Endothelial cell of umbilical vein (primary cell): Measurements from ENCODE around the gene LRRC14B.

ENCODE experiments used
- EZH2 ChIP-seq: IDR thresholded peaks from 2 replicates; pipeline ENCODE4 v1.6.1; 2012; ENCODE audit warnings: borderline replicate concordance, low read depth, mild to moderate bottlenecking, moderate library complexity, low read length, inconsistent platforms; ENCODE audit not compliant: severe bottlenecking
- FOS ChIP-seq: IDR thresholded peaks from 2 replicates; pipeline ENCODE4 v1.6.1; 2011; ENCODE audit warnings: mild to moderate bottlenecking, low read length, moderate library complexity, borderline replicate concordance; ENCODE audit not compliant: insufficient read depth
- JUN ChIP-seq: IDR thresholded peaks from 2 replicates; pipeline ENCODE4 v1.6.1; 2011; ENCODE audit warnings: borderline replicate concordance, low read depth; ENCODE audit not compliant: insufficient read length, insufficient read depth
- POLR2A ChIP-seq: IDR thresholded peaks from 2 replicates; pipeline ENCODE4 v1.6.1; 2012; ENCODE audit warnings: low read depth, mild to moderate bottlenecking, control low read depth, low read length
- POLR2AphosphoS5 ChIP-seq: IDR thresholded peaks from 2 replicates; pipeline ENCODE4 v1.6.1; 2012; ENCODE audit warnings: low read depth, mild to moderate bottlenecking, control low read depth, low read length, moderate library complexity; ENCODE audit not compliant: insufficient read depth
- TF ChIP-seq, protein P1 (sequence below), 2 donors: IDR thresholded peaks; 1 replicate in 1 of 2; 2 replicates in 1 of 2; pipeline ENCODE4 v1.5.1; 2011; ENCODE audit warnings: low read length in 2 of 2, mild to moderate bottlenecking in 2 of 2, moderate library complexity in 2 of 2, control low read depth in 1 of 2, inconsistent platforms in 1 of 2, low read depth in 1 of 2; ENCODE audit not compliant: insufficient read depth in 1 of 2; ENCODE audit errors: extremely low read depth in 1 of 2
- TF ChIP-seq, protein P2 (sequence below): IDR thresholded peaks from 2 replicates; pipeline ENCODE4 v1.6.1; 2011; ENCODE audit not compliant: insufficient read depth, insufficient read length

DNA sequence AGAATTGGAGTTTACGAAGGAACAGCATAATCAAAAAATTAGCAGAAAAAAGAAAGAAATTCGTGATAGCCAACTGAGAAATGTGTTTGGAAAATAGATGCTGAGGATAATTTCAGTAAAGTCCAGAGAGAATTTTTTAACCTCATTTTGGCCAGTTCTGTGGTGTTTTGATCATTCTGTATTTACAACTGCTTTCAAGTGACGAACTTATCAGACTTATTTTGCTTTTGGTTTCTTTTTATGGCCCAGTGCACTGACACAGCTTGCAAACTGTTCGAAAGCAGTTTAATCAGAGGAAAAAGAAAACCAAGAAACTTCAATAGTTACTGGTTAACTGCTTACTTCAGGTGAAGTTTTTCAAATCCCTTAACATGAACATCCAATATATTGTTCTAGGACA, 28.7 kb downstream of the LRRC14B start:
- TF ChIP-seq, protein P1, sequence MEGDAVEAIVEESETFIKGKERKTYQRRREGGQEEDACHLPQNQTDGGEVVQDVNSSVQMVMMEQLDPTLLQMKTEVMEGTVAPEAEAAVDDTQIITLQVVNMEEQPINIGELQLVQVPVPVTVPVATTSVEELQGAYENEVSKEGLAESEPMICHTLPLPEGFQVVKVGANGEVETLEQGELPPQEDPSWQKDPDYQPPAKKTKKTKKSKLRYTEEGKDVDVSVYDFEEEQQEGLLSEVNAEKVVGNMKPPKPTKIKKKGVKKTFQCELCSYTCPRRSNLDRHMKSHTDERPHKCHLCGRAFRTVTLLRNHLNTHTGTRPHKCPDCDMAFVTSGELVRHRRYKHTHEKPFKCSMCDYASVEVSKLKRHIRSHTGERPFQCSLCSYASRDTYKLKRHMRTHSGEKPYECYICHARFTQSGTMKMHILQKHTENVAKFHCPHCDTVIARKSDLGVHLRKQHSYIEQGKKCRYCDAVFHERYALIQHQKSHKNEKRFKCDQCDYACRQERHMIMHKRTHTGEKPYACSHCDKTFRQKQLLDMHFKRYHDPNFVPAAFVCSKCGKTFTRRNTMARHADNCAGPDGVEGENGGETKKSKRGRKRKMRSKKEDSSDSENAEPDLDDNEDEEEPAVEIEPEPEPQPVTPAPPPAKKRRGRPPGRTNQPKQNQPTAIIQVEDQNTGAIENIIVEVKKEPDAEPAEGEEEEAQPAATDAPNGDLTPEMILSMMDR (IDR thresholded peaks at IDR 0.05; ENCODE audit: extremely low read depth in 1 of 2, insufficient read depth in 1 of 2, low read depth in 1 of 2, low read length in 2 of 2) = no peak
- TF ChIP-seq POLR2A = no peak
- no peak for TF ChIP-seq JUN
- no peak for TF ChIP-seq EZH2
- TF ChIP-seq, protein P2, sequence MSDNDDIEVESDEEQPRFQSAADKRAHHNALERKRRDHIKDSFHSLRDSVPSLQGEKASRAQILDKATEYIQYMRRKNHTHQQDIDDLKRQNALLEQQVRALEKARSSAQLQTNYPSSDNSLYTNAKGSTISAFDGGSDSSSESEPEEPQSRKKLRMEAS = no peak
- TF ChIP-seq FOS = no peak
- no peak for TF ChIP-seq POLR2AphosphoS5
